Pulmonary artery endothelial cell (primary cell): ENCODE data around the gene BOD1. TPM values are rescaled to one million over a fixed set of nuclear protein-coding genes. Genes with fewer than 3 reads are reported as not detected.

ENCODE experiments used
- DNase-seq: peaks from one replicate; pipeline ENCODE4 v3.0.0-alpha.2; 2011; ENCODE audit warnings: low read depth, low spot score
- total RNA-seq: library from RNA; depleted of rRNA; stranded (reverse); fragments of >200 nt; gene quantifications from 2 replicates; pipeline ENCODE4 v1.2.3, GENCODE V29; 2014

Gene BOD1
- total RNA-seq: 79.3 and 81.3 TPM in 2 replicates

- peak; percentile 95 for DNase-seq
These were observed at the start of gene BOD1 for GRCh38 chr5:173616577-173617118. Gene BOD1 (minus strand): TSS chr5:173616650. CDS start chr5:173616436, 214 bp downstream.

- no peak for DNase-seq
These were observed 48.9 kb upstream of the BOD1 start for GRCh38 chr5:173665326-173665725.

- DNase-seq: no peak
These were observed 47.7 kb upstream of the BOD1 start for GRCh38 chr5:173664154-173664526.

- no peak for DNase-seq
These were observed 47.1 kb upstream of the BOD1 start for GRCh38 chr5:173663352-173664153.

GRCh38 chr5:173662581-173663351, 46.3 kb upstream of the BOD1 start:
- DNase-seq: no peak

GRCh38 chr5:173660481-173661280, 44.2 kb upstream of the BOD1 start:
- DNase-seq: no peak

GRCh38 chr5:173659423-173659822, 43.0 kb upstream of the BOD1 start:
- DNase-seq: no peak

GRCh38 chr5:173657741-173658356, 41.4 kb upstream of the BOD1 start:
- DNase-seq: no peak

- no peak for DNase-seq
These were observed 38.8 kb upstream of the BOD1 start for GRCh38 chr5:173655196-173655797.

GRCh38 chr5:173653822-173654523, 37.5 kb upstream of the BOD1 start:
- no peak for DNase-seq

GRCh38 chr5:173648308-173648866, 31.9 kb upstream of the BOD1 start:
- DNase-seq: no peak

- no peak for DNase-seq
These were observed 30.2 kb upstream of the BOD1 start for GRCh38 chr5:173646692-173647091.

- DNase-seq: no peak
These were observed 29.6 kb upstream of the BOD1 start for GRCh38 chr5:173645890-173646574.

- no peak for DNase-seq
These were observed 29.0 kb upstream of the BOD1 start for GRCh38 chr5:173645437-173645807.

- no peak for DNase-seq
These were observed 28.4 kb upstream of the BOD1 start for GRCh38 chr5:173644673-173645436.

- no peak for DNase-seq
These were observed 27.5 kb upstream of the BOD1 start for GRCh38 chr5:173643964-173644363.

GRCh38 chr5:173642895-173643481, 26.5 kb upstream of the BOD1 start:
- DNase-seq: no peak

GRCh38 chr5:173642191-173642816, 25.9 kb upstream of the BOD1 start:
- DNase-seq: no peak
